Trophoblast cell (in vitro differentiated cells and primary cell): ENCODE data around the gene CFAP58.
A peak's percentile ranks its signal among the peaks of the same experiment; 100 is the strongest.

Source experiments
- DNase-seq, 2 donors: peaks; one replicate each; pipeline ENCODE4 v3.0.0-alpha.2; 2016
- H2AFZ ChIP-seq: 2 replicates; pipeline ENCODE4 v1.6.1; 2013; ENCODE audit warnings: low read length, moderate library complexity, mild to moderate bottlenecking; ENCODE audit not compliant: insufficient read depth, poor library complexity
- H2AK5ac ChIP-seq: 2 replicates; pipeline ENCODE4 v1.6.1; 2013; ENCODE audit warnings: mild to moderate bottlenecking, low read length
- H2BK120ac ChIP-seq: 2 replicates; pipeline ENCODE4 v1.6.1; 2013; ENCODE audit warnings: low read length, mild to moderate bottlenecking, moderate library complexity; ENCODE audit not compliant: insufficient read depth, poor library complexity
- H2BK12ac ChIP-seq: 2 replicates; pipeline ENCODE4 v1.6.1; 2013; ENCODE audit warnings: mild to moderate bottlenecking, low read length, moderate library complexity
- H2BK5ac ChIP-seq: 2 replicates; pipeline ENCODE4 v1.6.1; 2013; ENCODE audit warnings: low read length, low read depth, moderate library complexity, mild to moderate bottlenecking; ENCODE audit not compliant: poor library complexity
- H3K14ac ChIP-seq: 2 replicates; pipeline ENCODE4 v1.6.1; 2013; ENCODE audit warnings: mild to moderate bottlenecking, low read length
- H3K18ac ChIP-seq: 2 replicates; pipeline ENCODE4 v1.6.1; 2013; ENCODE audit warnings: mild to moderate bottlenecking, low read length
- H3K23ac ChIP-seq: 2 replicates; pipeline ENCODE4 v1.6.1; 2013; ENCODE audit warnings: low read length
- H3K27ac ChIP-seq: 2 replicates; pipeline ENCODE4 v1.5.1; 2013; ENCODE audit warnings: low read depth, mild to moderate bottlenecking, inconsistent platforms, low read length, moderate library complexity
- H3K27me3 ChIP-seq: 2 replicates; pipeline ENCODE4 v1.6.1; 2013; ENCODE audit warnings: inconsistent platforms, mild to moderate bottlenecking, low read length, moderate library complexity; ENCODE audit not compliant: insufficient read depth
- H3K36me3 ChIP-seq, 2 experiments: 1 replicate in 1 of 2; 2 replicates in 1 of 2; pipeline ENCODE4 v1.6.1; 2013; ENCODE audit warnings: low read length in 2 of 2, mild to moderate bottlenecking in 2 of 2, moderate library complexity in 1 of 2; ENCODE audit not compliant: insufficient read depth in 2 of 2, control insufficient read depth in 1 of 2
- H3K4ac ChIP-seq: 2 replicates; pipeline ENCODE4 v1.6.1; 2013; ENCODE audit warnings: low read depth, mild to moderate bottlenecking, low read length, moderate library complexity
- H3K4me1 ChIP-seq, 2 experiments: 1 replicate in 1 of 2; 2 replicates in 1 of 2; pipeline ENCODE4 v1.6.1; 2013; ENCODE audit warnings: low read length in 2 of 2, mild to moderate bottlenecking in 2 of 2, moderate library complexity in 1 of 2; ENCODE audit not compliant: insufficient read depth in 2 of 2, control insufficient read depth in 1 of 2
- H3K4me2 ChIP-seq: 2 replicates; pipeline ENCODE4 v1.6.1; 2013; ENCODE audit warnings: inconsistent platforms, mild to moderate bottlenecking, low read length, moderate library complexity
- H3K4me3 ChIP-seq: 2 replicates; pipeline ENCODE4 v1.5.1; 2013; ENCODE audit warnings: mild to moderate bottlenecking, low read depth, low read length, inconsistent platforms
- H3K79me1 ChIP-seq: one replicate; pipeline ENCODE4 v1.6.1; 2013; ENCODE audit warnings: low read length
- H3K79me2 ChIP-seq: 2 replicates; pipeline ENCODE4 v1.6.1; 2013; ENCODE audit warnings: low read length, mild to moderate bottlenecking; ENCODE audit not compliant: control insufficient read depth, insufficient read depth, poor library complexity
- H3K9ac ChIP-seq: 2 replicates; pipeline ENCODE4 v1.6.1; 2013; ENCODE audit warnings: mild to moderate bottlenecking, low read length
- H3K9me3 ChIP-seq: 2 replicates; pipeline ENCODE4 v1.6.1; 2013; ENCODE audit warnings: low read depth, mild to moderate bottlenecking, control low read depth, inconsistent platforms, low read length; ENCODE audit not compliant: insufficient read depth
- H4K12ac ChIP-seq: 2 replicates; pipeline ENCODE4 v1.6.1; 2013; ENCODE audit warnings: low read depth, mild to moderate bottlenecking, low read length, moderate library complexity
- H4K8ac ChIP-seq: 2 replicates; pipeline ENCODE4 v1.6.1; 2013; ENCODE audit warnings: low read depth, mild to moderate bottlenecking, low read length, moderate library complexity
- H4K91ac ChIP-seq: one replicate; pipeline ENCODE4 v1.6.1; 2013; ENCODE audit warnings: low read depth, mild to moderate bottlenecking, low read length, moderate library complexity
- WGBS: extraction: QIAGEN DNeasy Blood & Tissue Kit; methylation state at CpG from one replicate; pipeline ENCODE4 v1.1.7; 2013; ENCODE audit warnings: missing lambda C conversion rate; ENCODE audit not compliant: insufficient read length, insufficient coverage; ENCODE audit errors: extremely low coverage; 5-methylcytosine and 5-hydroxymethylcytosine counted together

Gene CFAP58

DNA sequence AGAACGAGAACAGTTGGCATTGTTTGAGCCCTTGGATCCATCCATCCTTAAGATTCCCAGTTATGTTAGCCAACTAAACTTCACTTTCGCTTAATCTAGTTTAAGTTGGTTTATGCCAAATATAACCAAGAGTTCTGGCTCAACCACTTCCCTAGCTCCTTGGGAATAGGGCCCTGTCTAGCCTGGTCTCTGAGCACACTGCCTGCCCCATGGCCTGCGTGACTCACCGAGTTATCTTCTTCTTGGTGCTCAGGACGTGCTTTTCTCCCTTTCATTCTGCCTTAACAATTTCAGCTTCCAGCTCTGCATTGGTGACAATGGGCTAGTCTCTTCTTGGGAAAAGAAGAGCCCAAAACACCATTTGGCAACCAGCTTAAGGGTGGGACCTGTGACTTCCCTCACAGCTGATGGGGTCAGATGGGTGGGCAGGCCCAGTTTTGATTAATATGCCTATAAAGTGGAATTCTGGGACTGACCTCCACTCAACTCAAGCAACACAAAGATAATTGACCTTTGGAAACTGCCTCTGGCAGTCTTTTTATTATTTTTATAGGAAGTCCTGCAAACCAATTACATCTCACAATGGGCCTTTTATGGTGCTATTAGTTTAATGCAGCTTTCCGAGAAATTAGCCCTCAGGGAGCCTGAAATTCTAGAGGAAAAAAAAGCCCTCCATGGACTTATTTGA is 126.4 kb downstream of the CFAP58 start:
- H2AFZ ChIP-seq, result no peak overlapping the region
- no peak overlapping the region for H3K4me2 ChIP-seq
- no peak overlapping the region for H3K27ac ChIP-seq
- H3K27me3 ChIP-seq, result no peaks in the 10 kb centered on the region
- no peak overlapping the region for H3K9ac ChIP-seq
- no peak overlapping the region for H3K14ac ChIP-seq
- H3K36me3 ChIP-seq, result no peaks in the 10 kb centered on the region
- H3K4ac ChIP-seq, result no peak overlapping the region
- H2BK5ac ChIP-seq, result no peak overlapping the region
- no peak overlapping the region for H4K8ac ChIP-seq
- WGBS, result no CpG with 5 or more reads among the region's 6 CpGs
- H2BK120ac ChIP-seq, result no peak overlapping the region
- H3K79me2 ChIP-seq, result no peaks in the 10 kb centered on the region
- peak in 1 of 2 donors; percentile 33 for DNase-seq
- no peak overlapping the region for H3K4me3 ChIP-seq
- no peaks in the 10 kb centered on the region for H3K9me3 ChIP-seq
- no peak overlapping the region for H2AK5ac ChIP-seq
- H4K91ac ChIP-seq, result no peak overlapping the region
- no peak overlapping the region for H3K18ac ChIP-seq
- H3K79me1 ChIP-seq, result no peaks in the 10 kb centered on the region
- H2BK12ac ChIP-seq, result no peak overlapping the region
- no peak overlapping the region for H3K23ac ChIP-seq
- no peak overlapping the region for H4K12ac ChIP-seq
- H3K4me1 ChIP-seq, result no peaks in the 10 kb centered on the region

DNA sequence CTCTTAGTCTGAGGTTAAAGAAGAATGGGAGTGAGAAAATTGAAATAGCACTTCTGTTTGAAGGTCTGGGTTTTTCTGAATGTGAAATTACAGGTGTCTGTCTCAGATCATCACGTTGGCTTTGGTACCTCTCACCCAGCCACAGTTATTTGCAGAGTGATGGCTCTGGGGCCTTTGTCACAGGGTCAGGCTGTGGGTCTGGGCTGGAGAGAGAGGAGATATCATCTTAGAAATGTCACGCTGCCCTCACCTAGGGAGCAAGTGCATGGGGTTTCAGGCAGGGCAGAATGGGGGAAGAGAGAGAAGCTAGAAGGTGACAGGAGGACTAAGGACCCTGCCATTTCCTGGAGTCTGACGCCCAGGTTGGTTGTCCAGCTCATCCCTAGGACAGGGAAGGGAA is 127.2 kb downstream of the CFAP58 start:
- Histone ChIP-seq H3K4me3 (no peak overlapping the region), H4K12ac (no peak overlapping the region), H3K23ac (no peak overlapping the region), H3K4me1 (no peaks in the 10 kb centered on the region), H4K91ac (no peak overlapping the region), H3K4me2 (no peak overlapping the region), H2AK5ac (no peak overlapping the region), H3K9me3 (no peaks in the 10 kb centered on the region), H3K27me3 (no peaks in the 10 kb centered on the region), H3K14ac (no peak overlapping the region), H2BK12ac (no peak overlapping the region), H3K9ac (no peak overlapping the region), H3K79me2 (no peaks in the 10 kb centered on the region), H2AFZ (no peak overlapping the region), H4K8ac (no peak overlapping the region), H2BK5ac (no peak overlapping the region), H2BK120ac (no peak overlapping the region), H3K4ac (no peak overlapping the region), H3K79me1 (no peaks in the 10 kb centered on the region), H3K27ac (no peak overlapping the region), H3K18ac (no peak overlapping the region), H3K36me3 (no peaks in the 10 kb centered on the region)
- WGBS, result no CpG with 5 or more reads among the region's 3 CpGs
- DNase-seq, result no peak

- Histone ChIP-seq H2BK120ac (no peak overlapping the region), H4K91ac (no peak overlapping the region), H3K9ac (no peak overlapping the region), H2AK5ac (no peak overlapping the region), H2BK12ac (no peak overlapping the region), H3K4me3 (no peak overlapping the region), H3K4me2 (no peak overlapping the region), H4K12ac (no peak overlapping the region), H3K18ac (no peak overlapping the region), H3K14ac (no peak overlapping the region), H2BK5ac (no peak overlapping the region), H3K27me3 (no peaks in the 10 kb centered on the region), H3K4me1 (no peaks in the 10 kb centered on the region), H3K79me1 (no peaks in the 10 kb centered on the region), H3K23ac (no peak overlapping the region), H3K27ac (no peak overlapping the region), H3K36me3 (no peaks in the 10 kb centered on the region), H3K79me2 (no peaks in the 10 kb centered on the region), H3K9me3 (no peaks in the 10 kb centered on the region), H4K8ac (no peak overlapping the region), H2AFZ (no peak overlapping the region), H3K4ac (no peak overlapping the region)
- WGBS, result no CpG with 5 or more reads among the region's 6 CpGs
- no peak for DNase-seq
Observed at GRCh38 chr10:104483582-104483981, 129.9 kb downstream of the CFAP58 start.

- no peak overlapping the region for H3K27ac ChIP-seq
- H4K12ac ChIP-seq, result no peak overlapping the region
- H3K4ac ChIP-seq, result no peak overlapping the region
- no peak overlapping the region for H3K4me3 ChIP-seq
- H2AFZ ChIP-seq, result no peak overlapping the region
- no peaks in the 10 kb centered on the region for H3K27me3 ChIP-seq
- no peak overlapping the region for H3K23ac ChIP-seq
- no peak overlapping the region for H3K9ac ChIP-seq
- no peak overlapping the region for H2BK5ac ChIP-seq
- no peak for DNase-seq
- no peak overlapping the region for H2AK5ac ChIP-seq
- no peak overlapping the region for H3K18ac ChIP-seq
- WGBS, result no CpG with 5 or more reads among the region's 3 CpGs
- no peak overlapping the region for H3K4me2 ChIP-seq
- H3K4me1 ChIP-seq, result no peaks in the 10 kb centered on the region
- H3K79me2 ChIP-seq, result no peaks in the 10 kb centered on the region
- no peak overlapping the region for H4K8ac ChIP-seq
- H2BK120ac ChIP-seq, result no peak overlapping the region
- H3K9me3 ChIP-seq, result no peaks in the 10 kb centered on the region
- H3K36me3 ChIP-seq, result no peaks in the 10 kb centered on the region
- no peak overlapping the region for H2BK12ac ChIP-seq
- H4K91ac ChIP-seq, result no peak overlapping the region
- no peaks in the 10 kb centered on the region for H3K79me1 ChIP-seq
- no peak overlapping the region for H3K14ac ChIP-seq
Observed at GRCh38 chr10:104485632-104486031, 132.0 kb downstream of the CFAP58 start.
